Osteocyte (in vitro differentiated cells): ENCODE data around the gene BCAS4. TPM values are rescaled to one million over a fixed set of nuclear protein-coding genes. Genes with fewer than 3 reads are reported as not detected.

Experiments
- DNase-seq: peaks from one replicate; pipeline ENCODE4 v3.0.0; 2021; ENCODE audit warnings: mixed read lengths; ENCODE audit not compliant: unreplicated experiment; ENCODE audit errors: extremely low spot score
- H3K27ac Mint-ChIP-seq: one replicate; pipeline ENCODE4 v1.8.0; 2021; ENCODE audit warnings: mild to moderate bottlenecking, mixed read lengths; ENCODE audit not compliant: unreplicated experiment
- H3K27me3 Mint-ChIP-seq: one replicate; pipeline ENCODE4 v1.8.0; 2021; ENCODE audit warnings: mixed read lengths; ENCODE audit not compliant: unreplicated experiment
- H3K36me3 Mint-ChIP-seq: one replicate; pipeline ENCODE4 v1.8.0; 2021; ENCODE audit warnings: mixed read lengths; ENCODE audit not compliant: unreplicated experiment
- H3K4me1 Mint-ChIP-seq: one replicate; pipeline ENCODE4 v1.8.0; 2021; ENCODE audit warnings: mixed read lengths; ENCODE audit not compliant: unreplicated experiment
- H3K4me3 Mint-ChIP-seq: one replicate; pipeline ENCODE4 v1.8.0; 2021; ENCODE audit warnings: mild to moderate bottlenecking, moderate library complexity, mixed read lengths; ENCODE audit not compliant: unreplicated experiment
- H3K9me3 Mint-ChIP-seq: one replicate; pipeline ENCODE4 v1.8.0; 2021; ENCODE audit warnings: mixed read lengths; ENCODE audit not compliant: unreplicated experiment
- total RNA-seq: library from RNA; stranded (reverse); gene quantifications from 2 replicates; pipeline ENCODE4 v1.2.1, GENCODE V29; 2021
- TF ChIP-seq, protein P1 (sequence below): fragments of 200-600 bp; sonication (generic); IDR thresholded peaks from 2 replicates; pipeline ENCODE4 v1.5.0; 2021; ENCODE audit warnings: antibody characterized with exemption, mild to moderate bottlenecking, moderate library complexity

BCAS4 gene
- total RNA-seq, 1 donor from 2014 or later: 4.2 TPM

DNA sequence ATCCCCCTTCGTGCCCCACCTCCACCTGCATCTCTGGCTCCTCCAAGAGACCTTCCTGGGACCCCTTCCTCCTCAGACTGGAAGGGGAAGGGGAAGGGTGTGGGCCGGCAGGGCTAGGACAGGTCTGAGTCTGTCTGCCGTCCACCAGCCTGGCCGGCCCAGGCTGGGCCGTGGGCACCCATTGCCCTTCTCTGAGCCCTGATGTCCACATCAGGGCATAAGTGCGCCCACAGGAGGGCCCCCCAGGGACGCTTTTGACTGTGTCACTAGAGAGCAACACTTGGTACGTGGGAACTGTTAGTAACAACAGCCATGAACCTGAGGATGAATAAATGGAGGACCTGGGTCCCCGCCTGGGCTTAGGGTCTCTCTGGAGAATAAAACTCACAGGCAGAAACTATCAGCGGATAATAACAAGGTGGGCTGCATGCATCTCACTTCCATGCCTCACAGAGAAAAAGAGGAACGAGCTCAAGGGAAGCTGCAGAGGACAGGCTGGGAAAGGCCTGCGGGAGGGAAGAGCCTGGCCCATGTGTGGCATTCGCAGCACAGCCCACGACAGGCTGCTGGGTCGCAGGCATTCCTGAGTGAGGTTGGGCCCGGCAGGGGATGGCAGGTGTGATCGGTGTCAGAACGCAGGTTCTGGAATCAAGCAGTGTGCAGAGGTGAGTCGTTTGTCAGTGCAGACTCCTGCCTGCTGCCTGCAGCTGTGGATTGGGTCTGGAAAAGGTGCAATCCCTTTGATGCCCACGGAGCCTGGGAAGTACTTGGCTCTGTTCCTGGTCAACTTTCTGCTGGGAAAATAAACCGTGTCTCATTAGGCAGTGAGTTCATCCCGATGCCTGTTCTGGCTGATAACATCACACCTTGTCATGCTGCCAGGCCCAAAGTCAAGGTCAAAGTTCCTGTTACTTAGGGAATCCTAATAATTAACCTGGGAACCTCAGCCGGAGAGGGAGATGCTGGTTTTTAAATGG is 60.9 kb downstream of the BCAS4 start:
- H3K27me3 Mint-ChIP-seq: no peaks in the 10 kb centered on the region
- no peak for DNase-seq
- no peak overlapping the region for H3K4me3 Mint-ChIP-seq
- TF ChIP-seq, protein P1, sequence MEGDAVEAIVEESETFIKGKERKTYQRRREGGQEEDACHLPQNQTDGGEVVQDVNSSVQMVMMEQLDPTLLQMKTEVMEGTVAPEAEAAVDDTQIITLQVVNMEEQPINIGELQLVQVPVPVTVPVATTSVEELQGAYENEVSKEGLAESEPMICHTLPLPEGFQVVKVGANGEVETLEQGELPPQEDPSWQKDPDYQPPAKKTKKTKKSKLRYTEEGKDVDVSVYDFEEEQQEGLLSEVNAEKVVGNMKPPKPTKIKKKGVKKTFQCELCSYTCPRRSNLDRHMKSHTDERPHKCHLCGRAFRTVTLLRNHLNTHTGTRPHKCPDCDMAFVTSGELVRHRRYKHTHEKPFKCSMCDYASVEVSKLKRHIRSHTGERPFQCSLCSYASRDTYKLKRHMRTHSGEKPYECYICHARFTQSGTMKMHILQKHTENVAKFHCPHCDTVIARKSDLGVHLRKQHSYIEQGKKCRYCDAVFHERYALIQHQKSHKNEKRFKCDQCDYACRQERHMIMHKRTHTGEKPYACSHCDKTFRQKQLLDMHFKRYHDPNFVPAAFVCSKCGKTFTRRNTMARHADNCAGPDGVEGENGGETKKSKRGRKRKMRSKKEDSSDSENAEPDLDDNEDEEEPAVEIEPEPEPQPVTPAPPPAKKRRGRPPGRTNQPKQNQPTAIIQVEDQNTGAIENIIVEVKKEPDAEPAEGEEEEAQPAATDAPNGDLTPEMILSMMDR: no peak
- no peak overlapping the region for H3K27ac Mint-ChIP-seq
- no peaks in the 10 kb centered on the region for H3K4me1 Mint-ChIP-seq
- H3K9me3 Mint-ChIP-seq: no peaks in the 10 kb centered on the region
- no peaks in the 10 kb centered on the region for H3K36me3 Mint-ChIP-seq

DNA sequence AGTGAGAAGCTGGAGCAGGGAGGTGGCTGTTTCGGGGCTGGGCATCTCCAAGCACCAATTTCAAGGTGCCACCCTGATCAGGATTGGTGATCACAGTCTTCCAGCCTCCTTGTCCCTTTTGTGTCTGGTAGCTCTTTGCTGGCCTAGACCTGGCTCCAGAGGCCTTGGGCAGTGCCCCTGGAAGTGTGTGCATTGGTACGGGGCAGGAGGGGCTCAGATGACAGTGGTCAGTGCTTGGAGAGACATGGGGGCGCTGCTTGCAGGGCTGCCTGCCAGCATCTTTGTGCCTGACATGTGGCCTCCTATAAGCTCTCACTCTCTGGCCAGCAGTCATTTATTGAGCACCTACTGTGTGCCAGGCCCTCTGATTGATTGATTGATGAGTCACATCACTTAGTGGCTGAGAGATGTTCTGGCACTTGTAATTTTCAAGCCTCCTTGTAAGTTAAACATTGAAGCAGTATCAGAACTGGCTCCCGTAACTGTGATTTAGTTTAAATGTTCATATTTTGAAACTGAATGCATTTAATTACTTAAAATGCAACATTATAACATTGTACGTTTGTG is 61.7 kb downstream of the BCAS4 start:
- no peak for DNase-seq
- TF ChIP-seq, protein P1: no peak
- H3K9me3 Mint-ChIP-seq: no peaks in the 10 kb centered on the region
- H3K36me3 Mint-ChIP-seq: no peaks in the 10 kb centered on the region
- H3K27ac Mint-ChIP-seq: no peak overlapping the region
- H3K27me3 Mint-ChIP-seq: no peaks in the 10 kb centered on the region
- no peaks in the 10 kb centered on the region for H3K4me1 Mint-ChIP-seq
- H3K4me3 Mint-ChIP-seq: no peak overlapping the region

DNA sequence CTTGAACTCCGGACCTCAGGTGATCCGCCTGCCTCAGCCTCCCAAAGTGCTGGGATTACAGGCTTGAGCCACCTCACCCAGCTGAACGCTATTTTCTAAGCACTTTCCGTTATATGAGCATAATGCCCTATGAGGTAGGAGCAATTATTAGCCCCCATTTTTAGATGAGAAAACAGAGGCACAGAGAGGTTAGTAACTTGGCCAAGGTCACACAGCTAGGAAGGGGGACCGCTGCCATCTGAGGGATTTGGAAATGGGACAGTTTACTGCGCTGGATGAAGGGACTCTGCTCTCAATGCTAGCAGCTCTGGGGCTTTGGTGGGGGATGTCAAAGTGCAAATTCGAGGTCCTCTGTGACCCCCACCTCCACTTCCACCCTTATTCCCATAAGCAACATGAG is 62.5 kb downstream of the BCAS4 start:
- no peak overlapping the region for H3K27ac Mint-ChIP-seq
- no peak overlapping the region for H3K4me3 Mint-ChIP-seq
- H3K9me3 Mint-ChIP-seq: no peaks in the 10 kb centered on the region
- H3K4me1 Mint-ChIP-seq: no peaks in the 10 kb centered on the region
- no peaks in the 10 kb centered on the region for H3K36me3 Mint-ChIP-seq
- TF ChIP-seq, protein P1: no peak
- DNase-seq: no peak
- no peaks in the 10 kb centered on the region for H3K27me3 Mint-ChIP-seq

DNA sequence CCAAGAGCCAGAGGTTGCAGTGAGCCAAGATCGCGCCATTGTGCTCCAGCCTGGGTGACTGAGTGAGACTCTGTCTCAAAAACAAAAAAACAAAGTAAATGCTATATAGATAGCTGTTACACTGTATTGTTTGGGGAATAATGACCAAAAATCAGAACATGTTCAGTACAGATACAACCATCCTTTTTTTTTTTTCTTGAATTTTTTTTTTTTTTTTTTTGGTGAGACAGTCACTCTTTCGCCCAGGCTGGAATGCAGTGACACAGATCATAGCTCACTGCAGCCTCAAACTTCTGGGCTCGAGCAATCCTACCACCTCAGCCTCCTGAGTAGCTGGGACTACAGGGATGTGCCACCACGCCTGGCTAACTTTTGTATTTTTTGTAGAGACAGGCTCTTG is 63.7 kb downstream of the BCAS4 start:
- Mint-ChIP-seq H3K27ac (no peak overlapping the region), H3K27me3 (no peaks in the 10 kb centered on the region), H3K4me3 (no peak overlapping the region), H3K9me3 (no peaks in the 10 kb centered on the region), H3K36me3 (no peaks in the 10 kb centered on the region), H3K4me1 (no peaks in the 10 kb centered on the region)
- TF ChIP-seq, protein P1: no peak
- no peak for DNase-seq

DNA sequence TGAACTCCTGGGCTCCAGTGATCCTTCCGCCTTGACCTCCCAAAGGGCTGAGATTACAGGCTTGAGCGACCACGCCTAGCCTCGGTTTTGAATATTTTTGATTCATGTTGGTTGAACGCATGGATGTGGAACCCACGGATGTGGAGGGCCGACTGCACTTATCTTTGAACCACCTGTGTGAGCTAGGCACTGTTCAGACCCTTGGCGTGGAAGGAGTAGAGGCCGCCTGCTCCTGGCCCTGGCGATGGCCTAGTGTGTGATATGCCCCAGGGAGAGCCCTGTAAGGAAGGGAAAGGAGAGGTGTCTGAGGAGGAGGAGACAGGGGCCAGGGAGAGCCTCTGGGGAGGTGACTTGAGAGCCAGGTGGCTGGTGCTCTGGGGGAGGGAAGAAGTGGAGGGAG is 64.3 kb downstream of the BCAS4 start:
- Mint-ChIP-seq H3K27ac (no peak overlapping the region), H3K4me3 (no peak overlapping the region), H3K27me3 (no peaks in the 10 kb centered on the region), H3K4me1 (no peaks in the 10 kb centered on the region), H3K9me3 (no peaks in the 10 kb centered on the region), H3K36me3 (no peaks in the 10 kb centered on the region)
- no peak for DNase-seq
- TF ChIP-seq, protein P1: no peak
